C4-2B (cell line): Measurements from ENCODE around the gene FLT1.

Experiments used
- H3K27ac ChIP-seq: fragments of 450-650 bp; 2 replicates; pipeline ENCODE4 v1.5.1; 2017
- CTCF ChIP-seq: fragments of 450-650 bp; conservative IDR thresholded peaks from 2 replicates; pipeline ENCODE4 v1.5.1; 2017; ENCODE audit warnings: mild to moderate bottlenecking
- ZFX ChIP-seq: fragments of 450-650 bp; IDR thresholded peaks from 2 replicates; pipeline ENCODE4 v1.6.1; 2017

FLT1 gene

GRCh38 chr13:28314879-28315278 lies 180.0 kb downstream of the FLT1 start:
- H3K27ac ChIP-seq: no peak overlapping the region
- TF ChIP-seq CTCF (no peak), ZFX (no peak)

- no peak overlapping the region for H3K27ac ChIP-seq
- peak; percentile 58 for TF ChIP-seq CTCF
- no peak for TF ChIP-seq ZFX
Observed at GRCh38 chr13:28313579-28313978, 181.3 kb downstream of the FLT1 start.

GRCh38 chr13:28306325-28306724 lies 188.6 kb downstream of the FLT1 start:
- TF ChIP-seq CTCF (no peak), ZFX (no peak)
- no peak overlapping the region for H3K27ac ChIP-seq

GRCh38 chr13:28301839-28302238 lies 193.1 kb downstream of the FLT1 start:
- no peak overlapping the region for H3K27ac ChIP-seq
- TF ChIP-seq ZFX: no peak
- no peak for TF ChIP-seq CTCF

GRCh38 chr13:28299916-28300315 lies 195.0 kb downstream of the FLT1 start:
- H3K27ac ChIP-seq: no peak overlapping the region
- TF ChIP-seq CTCF: no peak
- no peak for TF ChIP-seq ZFX

- TF ChIP-seq ZFX (no peak), CTCF (no peak)
- no peak overlapping the region for H3K27ac ChIP-seq
Observed at GRCh38 chr13:28297341-28297740, 197.6 kb downstream of the FLT1 start.

GRCh38 chr13:28286263-28286662 lies 208.7 kb downstream of the FLT1 start:
- no peak overlapping the region for H3K27ac ChIP-seq
- TF ChIP-seq ZFX (no peak), CTCF (no peak)
